GM21737 (cell line): Measurements from ENCODE around the gene TMEM117.

Source experiments
- ATAC-seq: cut with Tn5 transposase; IDR thresholded peaks from one replicate; pipeline ENCODE4 v1.9.1; 2021; ENCODE audit warnings: mild to moderate bottlenecking, moderate library complexity; ENCODE audit not compliant: unreplicated experiment

TMEM117 gene

GRCh38 chr12:43882578-43883178 lies 46.8 kb downstream of the TMEM117 start:
- ATAC-seq = peak; percentile 76

GRCh38 chr12:43883311-43883710 lies 47.4 kb downstream of the TMEM117 start:
- no peak for ATAC-seq

GRCh38 chr12:43883748-43884147 lies 47.9 kb downstream of the TMEM117 start:
- ATAC-seq = no peak

GRCh38 chr12:43884683-43885410 lies 49.0 kb downstream of the TMEM117 start:
- ATAC-seq = no peak

- no peak for ATAC-seq
Measured at GRCh38 chr12:43887397-43887796, 51.5 kb downstream of the TMEM117 start.

GRCh38 chr12:43891856-43892574 lies 56.1 kb downstream of the TMEM117 start:
- ATAC-seq = no peak

GRCh38 chr12:43893670-43894069 lies 57.8 kb downstream of the TMEM117 start:
- ATAC-seq = no peak

- ATAC-seq = no peak
Measured at GRCh38 chr12:43895580-43896206, 59.8 kb downstream of the TMEM117 start.

- ATAC-seq = no peak
Measured at GRCh38 chr12:43896496-43896895, 60.6 kb downstream of the TMEM117 start.

GRCh38 chr12:43898474-43898873 lies 62.6 kb downstream of the TMEM117 start:
- ATAC-seq = no peak

- no peak for ATAC-seq
Measured at GRCh38 chr12:43899574-43899973, 63.7 kb downstream of the TMEM117 start.

GRCh38 chr12:43903686-43904085 lies 67.8 kb downstream of the TMEM117 start:
- no peak for ATAC-seq

GRCh38 chr12:43912859-43913258 lies 77.0 kb downstream of the TMEM117 start:
- no peak for ATAC-seq

GRCh38 chr12:43914391-43914790 lies 78.5 kb downstream of the TMEM117 start:
- no peak for ATAC-seq

GRCh38 chr12:43914923-43915468 lies 79.1 kb downstream of the TMEM117 start:
- ATAC-seq = no peak

GRCh38 chr12:43917896-43918295 lies 82.0 kb downstream of the TMEM117 start:
- no peak for ATAC-seq

- no peak for ATAC-seq
Measured at GRCh38 chr12:43921666-43922337, 85.9 kb downstream of the TMEM117 start.

GRCh38 chr12:43930032-43930431 lies 94.2 kb downstream of the TMEM117 start:
- no peak for ATAC-seq

GRCh38 chr12:43931187-43931586 lies 95.3 kb downstream of the TMEM117 start:
- ATAC-seq = no peak

GRCh38 chr12:43935581-43935980 lies 99.7 kb downstream of the TMEM117 start:
- ATAC-seq = no peak

- ATAC-seq = no peak
Measured at GRCh38 chr12:43937947-43938346, 102.1 kb downstream of the TMEM117 start.
